H1 (cell line): ENCODE data around the gene HOXC11. TPM values are rescaled to one million over a fixed set of nuclear protein-coding genes. Genes with fewer than 3 reads are reported as not detected.

Experiments used
- CTCF ChIA-PET: fragments of 300-600 bp; sonication (Branson Sonifier 250); formaldehyde crosslinking; loops from one replicate; lab custom pipeline; 2021; ENCODE audit not compliant: partially characterized antibody; lab: Charles Lee
- POLR2A ChIA-PET: fragments of 300-600 bp; sonication (Branson Sonifier 250); formaldehyde crosslinking; loops from one replicate; lab custom pipeline; 2021; ENCODE audit warnings: inconsistent platforms; ENCODE audit not compliant: partially characterized antibody; lab: Charles Lee
- DNase-seq, 2 experiments: peaks; one replicate each; pipeline versions ENCODE4 v3.0.0 to v3.0.0-alpha.2; 2010 to 2022; ENCODE audit warnings: low spot score in 2 of 2, low read depth in 1 of 2, mixed read lengths in 1 of 2
- FAIRE-seq: peaks from 2 replicates; lab custom pipeline; 2011; peaks lifted over from hg19 to GRCh38; lab: Jason Lieb, UNC
- H2AFZ ChIP-seq: 2 replicates; pipeline ENCODE4 v1.8.1; 2012; ENCODE audit warnings: low read length, inconsistent platforms
- H2AK5ac ChIP-seq: 2 replicates; pipeline ENCODE4 v1.6.1; 2013; ENCODE audit warnings: low read depth, low read length
- H2BK120ac ChIP-seq: replicated peaks from 2 replicates; pipeline ENCODE3; 2013; ENCODE audit warnings: low read depth, low read length, inconsistent platforms
- H2BK12ac ChIP-seq: 2 replicates; pipeline ENCODE4 v1.6.1; 2013; ENCODE audit warnings: low read depth, low read length
- H2BK15ac ChIP-seq: 2 replicates; pipeline ENCODE4 v1.6.1; 2013; ENCODE audit warnings: low read length
- H2BK20ac ChIP-seq: 2 replicates; pipeline ENCODE4 v1.6.1; 2013; ENCODE audit warnings: low read length
- H2BK5ac ChIP-seq: 2 replicates; pipeline ENCODE4 v1.6.1; 2013; ENCODE audit warnings: low read depth, low read length
- H3K14ac ChIP-seq: 2 replicates; pipeline ENCODE4 v1.6.1; 2013; ENCODE audit warnings: inconsistent platforms; ENCODE audit not compliant: insufficient read length
- H3K18ac ChIP-seq: 2 replicates; pipeline ENCODE4 v1.6.1; 2013; ENCODE audit warnings: low read length; ENCODE audit errors: extremely low read depth
- H3K23ac ChIP-seq: 2 replicates; pipeline ENCODE4 v1.6.1; 2013; ENCODE audit warnings: inconsistent platforms; ENCODE audit not compliant: insufficient read length
- H3K23me2 ChIP-seq: 2 replicates; pipeline ENCODE4 v1.6.1; 2013; ENCODE audit warnings: low read depth, low read length
- H3K27ac ChIP-seq: 2 replicates; pipeline ENCODE4 v1.6.1; 2011; ENCODE audit warnings: low read depth, low read length, inconsistent platforms
- H3K27me3 ChIP-seq, 4 experiments: replicated peaks in 1 of 4; 1 replicate in 1 of 4; 2 replicates in 3 of 4; pipeline versions ENCODE4 v1.6.1 to v1.8.1; 2011 to 2013; ENCODE audit warnings: low read length in 3 of 4, mild to moderate bottlenecking in 3 of 4, inconsistent platforms in 2 of 4, mixed read lengths in 2 of 4, moderate library complexity in 1 of 4; ENCODE audit not compliant: control insufficient read depth in 3 of 4, insufficient read depth in 3 of 4; ENCODE audit errors: extremely low read depth in 1 of 4
- H3K36me3 ChIP-seq, 4 experiments: 2 replicates each; pipeline versions ENCODE4 v1.6.1 to v1.8.1; 2011 to 2013; ENCODE audit warnings: mild to moderate bottlenecking in 4 of 4, low read length in 3 of 4, moderate library complexity in 2 of 4, control low read depth in 1 of 4, inconsistent platforms in 1 of 4; ENCODE audit not compliant: insufficient read depth in 4 of 4, control insufficient read depth in 2 of 4
- H3K4ac ChIP-seq: replicated peaks from 2 replicates; pipeline ENCODE3; 2013; ENCODE audit warnings: low read length, low read depth, mixed read lengths, inconsistent platforms; ENCODE audit not compliant: insufficient read length
- H3K4me1 ChIP-seq, 4 experiments: replicated peaks in 1 of 4; 1 replicate in 1 of 4; 2 replicates in 3 of 4; pipeline versions ENCODE4 v1.6.1 to v1.8.1; 2011 to 2013; ENCODE audit warnings: low read length in 3 of 4, inconsistent platforms in 2 of 4, mixed read lengths in 1 of 4; ENCODE audit not compliant: insufficient read depth in 4 of 4, control insufficient read depth in 3 of 4
- H3K4me2 ChIP-seq, 2 experiments: 2 replicates each; pipeline versions ENCODE4 v1.6.1 to v1.8.1; 2011 to 2013; ENCODE audit warnings: low read depth in 2 of 2, low read length in 2 of 2, control low read depth in 1 of 2, inconsistent platforms in 1 of 2, mild to moderate bottlenecking in 1 of 2; ENCODE audit not compliant: insufficient read depth in 1 of 2
- H3K4me3 ChIP-seq, 4 experiments: fragments of 200-600, 300-600 bp in 1 of 4; sonication (generic), shearing (Covaris generic), sonication (Bioruptor Twin) in 1 of 4; 2 replicates each; pipeline versions ENCODE4 v1.5.1 to v1.8.1; 2011 to 2016; ENCODE audit warnings: low read length in 4 of 4, low read depth in 3 of 4, control low read depth in 2 of 4, inconsistent platforms in 2 of 4, mild to moderate bottlenecking in 2 of 4, mixed read lengths in 1 of 4, moderate library complexity in 1 of 4; ENCODE audit not compliant: insufficient read depth in 2 of 4; ENCODE audit errors: extremely low read depth in 1 of 4
- H3K56ac ChIP-seq: replicated peaks from 2 replicates; pipeline ENCODE3; 2013; ENCODE audit warnings: low read depth, mild to moderate bottlenecking, mixed read lengths, low read length, inconsistent platforms; ENCODE audit not compliant: insufficient read length
- H3K79me1 ChIP-seq: 2 replicates; pipeline ENCODE4 v1.6.1; 2013; ENCODE audit warnings: low read depth, low read length, control low read depth
- H3K79me2 ChIP-seq, 2 experiments: 2 replicates each; pipeline versions ENCODE4 v1.6.1 to v1.8.1; 2012 to 2013; ENCODE audit warnings: low read length in 2 of 2, mild to moderate bottlenecking in 2 of 2, inconsistent platforms in 1 of 2; ENCODE audit not compliant: insufficient read depth in 2 of 2, control insufficient read depth in 1 of 2
- H3K9ac ChIP-seq, 4 experiments: replicated peaks in 1 of 4; 1 replicate in 1 of 4; 2 replicates in 3 of 4; pipeline versions ENCODE4 v1.6.1 to v1.8.1; 2011 to 2013; ENCODE audit warnings: low read depth in 3 of 4, low read length in 3 of 4, control low read depth in 2 of 4, mild to moderate bottlenecking in 2 of 4, moderate library complexity in 2 of 4, inconsistent platforms in 1 of 4; ENCODE audit errors: extremely low read depth in 1 of 4
- H3K9me3 ChIP-seq, 2 experiments: 2 replicates each; pipeline versions ENCODE4 v1.6.1 to v1.8.1; 2012 to 2013; ENCODE audit warnings: mild to moderate bottlenecking in 2 of 2, moderate library complexity in 2 of 2, control low read depth in 1 of 2, inconsistent platforms in 1 of 2, low read depth in 1 of 2, low read length in 1 of 2, mixed read lengths in 1 of 2; ENCODE audit not compliant: insufficient read depth in 2 of 2
- H4K20me1 ChIP-seq, 2 experiments: replicated peaks in 1 of 2; 2 replicates each; pipeline versions ENCODE3 to v1.8.1; 2011 to 2013; ENCODE audit warnings: inconsistent platforms in 2 of 2, low read length in 2 of 2, mild to moderate bottlenecking in 1 of 2; ENCODE audit not compliant: insufficient read depth in 2 of 2, control insufficient read depth in 1 of 2
- H4K5ac ChIP-seq: 2 replicates; pipeline ENCODE4 v1.6.1; 2013; ENCODE audit warnings: low read length, low read depth, mixed read lengths, inconsistent platforms; ENCODE audit not compliant: insufficient read length
- H4K8ac ChIP-seq: 2 replicates; pipeline ENCODE4 v1.8.0; 2013; ENCODE audit warnings: mild to moderate bottlenecking, moderate library complexity, low read length, inconsistent platforms; ENCODE audit not compliant: insufficient read depth; ENCODE audit errors: extremely low read depth
- H4K91ac ChIP-seq: replicated peaks from 2 replicates; pipeline ENCODE3; 2013; ENCODE audit warnings: low read length, mixed read lengths, inconsistent platforms; ENCODE audit not compliant: insufficient read length
- CTBP2 ChIP-seq: IDR thresholded peaks from 2 replicates; pipeline ENCODE4 v1.7.0; 2011; ENCODE audit warnings: borderline replicate concordance, mild to moderate bottlenecking, moderate library complexity, mixed read lengths, low read length; ENCODE audit not compliant: insufficient read depth, insufficient read length
- E2F6 ChIP-seq: IDR thresholded peaks from 2 replicates; pipeline ENCODE4 v1.6.1; 2012; ENCODE audit warnings: inconsistent platforms
- EP300 ChIP-seq, 2 experiments: IDR thresholded peaks; 1 replicate in 1 of 2; 2 replicates in 1 of 2; pipeline ENCODE4 v1.6.1; 2011 to 2012; ENCODE audit warnings: low read depth in 2 of 2, low read length in 2 of 2, mild to moderate bottlenecking in 2 of 2, borderline replicate concordance in 1 of 2, inconsistent platforms in 1 of 2, moderate library complexity in 1 of 2
- MAX ChIP-seq: IDR thresholded peaks from 2 replicates; pipeline ENCODE4 v1.6.1; 2012; ENCODE audit warnings: inconsistent platforms
- NRF1 ChIP-seq: IDR thresholded peaks from 2 replicates; pipeline ENCODE4 v1.6.1; 2011; ENCODE audit warnings: mild to moderate bottlenecking, low read depth, low read length, improper control_type of control experiment
- POLR2AphosphoS5 ChIP-seq: IDR thresholded peaks from 2 replicates; pipeline ENCODE4 v1.6.1; 2011; ENCODE audit warnings: low read depth, low read length
- RNF2 ChIP-seq: fragments of 200-900, 300-1000 bp; sonication (generic); IDR thresholded peaks from 2 replicates; pipeline ENCODE4 v1.7.1; 2016; ENCODE audit warnings: borderline replicate concordance, low read depth, mild to moderate bottlenecking, antibody characterized with exemption, low read length; ENCODE audit not compliant: poor library complexity, severe bottlenecking; ENCODE audit errors: missing control alignments
- RXRA ChIP-seq: IDR thresholded peaks from 2 replicates; pipeline ENCODE4 v1.6.1; 2011; ENCODE audit warnings: low read depth, mild to moderate bottlenecking, low read length, moderate library complexity; ENCODE audit not compliant: insufficient read depth
- SUZ12 ChIP-seq: fragments of 200-600 bp; sonication (generic); IDR thresholded peaks from 2 replicates; pipeline ENCODE4 v1.6.1; 2012; ENCODE audit warnings: mild to moderate bottlenecking, inconsistent platforms, low read length, moderate library complexity, mixed read lengths
- WGBS, 2 experiments: shearing (Covaris generic) in 1 of 2; methylation state at CpG; one replicate each; pipeline versions ENCODE4 v1.1.6 to v1.1.7; 2013 to 2015; ENCODE audit warnings: low lambda C conversion rate in 2 of 2, mixed read lengths in 2 of 2, inconsistent platforms in 1 of 2, low coverage in 1 of 2, missing lambda C conversion rate in 1 of 2; ENCODE audit not compliant: insufficient replicate concordance in 2 of 2, insufficient coverage in 1 of 2, insufficient read length in 1 of 2; ENCODE audit errors: extremely low coverage in 1 of 2, missing lambda C conversion rate in 1 of 2; 5-methylcytosine and 5-hydroxymethylcytosine counted together
- polyA plus RNA-seq, 7 experiments: library from polyadenylated mRNA; depleted of rRNA in 3 of 7; stranded (reverse) in 5 of 7; unstranded in 2 of 7; fragments of >200 nt in 5 of 7; fragments of 200-250 nt in 2 of 7; gene quantifications; 1 replicate in 5 of 7; 2 replicates in 1 of 7; 4 replicates in 1 of 7; pipeline versions ENCODE4 v1.2.1 to v1.2.3, GENCODE V29; 2011 to 2013; ENCODE audit warnings: missing spikeins in 2 of 7, mixed read lengths in 2 of 7
- total RNA-seq: library from RNA; stranded (reverse); fragmentation: NEBNext Ultra II Directional; extraction: Animal tissue kit (Norgen Biotek cat#: 25700); gene quantifications from 2 replicates; pipeline ENCODE4 v1.2.1, GENCODE V29; 2021

Gene HOXC11
- total and polyA plus RNA-seq, 2 of the 8 experiments (the other 6 are each of a cell fraction or from before 2014, with no cell fraction given) = not detected

- H3K36me3 ChIP-seq = peaks cover 0 to 15% (median 0%) of the 10 kb centered on the region in 4 experiments; a peak in 1 of 8 replicates
- H2BK15ac ChIP-seq = no peak overlapping the region; the same call in 1 of the 2 replicates
- no peak overlapping the region for H3K27ac ChIP-seq
- no peak overlapping the region for H3K23ac ChIP-seq
- H3K27me3 ChIP-seq = peaks cover 98 to 100% (median 100%) of the 10 kb centered on the region in 4 experiments
- no peak overlapping the region for H4K91ac ChIP-seq
- H2AFZ ChIP-seq = no peak overlapping the region
- H3K4me1 ChIP-seq = peaks cover 0 to 13% (median 4%) of the 10 kb centered on the region in 4 experiments; a peak in 5 of 7 replicates
- H3K4ac ChIP-seq = no peak overlapping the region
- no peak overlapping the region for H3K18ac ChIP-seq
- no peak overlapping the region for H2BK5ac ChIP-seq
- no peaks in the 10 kb centered on the region for H3K79me1 ChIP-seq
- FAIRE-seq = no peak
- CTCF ChIA-PET = interaction anchor here (0.5 to 4.3 kb wide), 25 partner anchors 9 to 826 kb away, joined by 3 to 30 read pairs (median 5); partner anchors contain the start of genes HOXC11, HOXC5 and HOXC9
- no peak overlapping the region for H2BK120ac ChIP-seq
- peaks cover 0 to 9% of the 10 kb centered on the region in 2 experiments; a peak in 1 of 4 replicates for H3K9me3 ChIP-seq
- no peaks in the 10 kb centered on the region for H3K79me2 ChIP-seq
- H4K8ac ChIP-seq = no peak overlapping the region
- 21% methylated on average over 23 of the region's 27 CpGs; no CpG with 5 or more reads in 1 of the 2 experiments for WGBS, 2 experiments
- no peak for DNase-seq
- no peaks in the 10 kb centered on the region; the same call in 1 of the 2 replicates for H3K23me2 ChIP-seq
- H3K14ac ChIP-seq = no peak overlapping the region
- no peak overlapping the region for H2BK20ac ChIP-seq
- no peak overlapping the region for H2AK5ac ChIP-seq
- POLR2A ChIA-PET = interaction anchor here (0.6 to 1.4 kb wide), 7 partner anchors 10 to 312 kb away, joined by 3 to 8 read pairs (median 4); partner anchors contain the start of genes HOXC8 and HOXC9
- H4K5ac ChIP-seq = no peak overlapping the region
- H2BK12ac ChIP-seq = peak overlapping the region; percentile 84; the same call in 1 of the 2 replicates
- peaks cover 19 to 41% of the 10 kb centered on the region in 2 experiments for H4K20me1 ChIP-seq
- no peak overlapping the region for H3K4me3 ChIP-seq
- H3K9ac ChIP-seq = no peak overlapping the region
- H3K4me2 ChIP-seq = no peak overlapping the region
- no peak overlapping the region for H3K56ac ChIP-seq
- TF ChIP-seq NRF1 (no peak), E2F6 (no peak), SUZ12 (peak; percentile 92), RXRA (no peak), RNF2 (no peak), POLR2AphosphoS5 (no peak), MAX (no peak), EP300 (IDR thresholded peaks at IDR 0.05; ENCODE audit: borderline replicate concordance in 1 of 2, low read depth in 2 of 2, low read length in 2 of 2) (no peak), CTBP2 (peak; percentile 4)
Measured at GRCh38 chr12:53990311-53991076, 17.6 kb downstream of the HOXC11 start.
